UCSD-AML1 (cell line): ENCODE measurements around the gene METTL22.

Experiments used
- DNase-seq: peaks from one replicate; lab custom pipeline; 2025; ENCODE audit not compliant: unreplicated experiment; lab: John Stamatoyannopoulos, UW

Gene METTL22

DNA sequence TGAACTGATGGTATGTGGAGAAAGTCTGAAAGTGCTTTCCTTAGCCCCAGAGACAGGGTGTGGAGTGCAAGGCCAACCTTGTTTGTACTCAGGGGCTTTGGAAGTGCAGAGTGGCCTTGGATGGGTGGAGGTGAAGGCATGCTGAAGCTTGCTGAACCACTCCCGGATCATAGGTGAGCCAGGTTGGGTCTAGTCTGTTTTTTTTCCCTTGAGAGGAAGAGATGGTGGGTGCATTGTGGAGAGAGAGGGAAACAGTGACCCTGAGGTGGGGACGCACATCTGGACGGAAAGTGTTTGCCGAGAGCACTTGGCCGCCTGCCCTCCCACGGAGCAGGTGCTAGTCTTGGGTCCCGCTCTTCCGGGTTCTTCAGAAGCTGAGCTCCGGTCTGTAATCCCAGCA lies 65.4 kb downstream of the METTL22 start:
- DNase-seq = no peak

GRCh38 chr16:8689686-8690085 lies 68.2 kb downstream of the METTL22 start:
- no peak for DNase-seq

- DNase-seq = no peak
These were observed 70.2 kb downstream of the METTL22 start for GRCh38 chr16:8691728-8692127.

- no peak for DNase-seq
These were observed 73.6 kb downstream of the METTL22 start for GRCh38 chr16:8694795-8695728.

- DNase-seq = no peak
These were observed 75.4 kb downstream of the METTL22 start for GRCh38 chr16:8696880-8697279.

GRCh38 chr16:8697965-8698364 lies 76.5 kb downstream of the METTL22 start:
- DNase-seq = no peak
